IPS DF 6.9 (cell line): ENCODE results near the gene PXMP2.
A peak's percentile ranks its signal among the peaks of the same experiment; 100 is the strongest.

Experiments
- DNase-seq: peaks from one replicate; pipeline ENCODE4 v3.0.0-alpha.2; 2013; ENCODE audit warnings: low read depth, low spot score
- H3K27ac ChIP-seq: one replicate; pipeline ENCODE4 v1.5.1; 2013; ENCODE audit warnings: low read length, control low read depth
- H3K27me3 ChIP-seq: 2 replicates; pipeline ENCODE4 v1.6.1; 2013; ENCODE audit warnings: mild to moderate bottlenecking, low read length; ENCODE audit not compliant: control insufficient read depth, insufficient read depth
- H3K36me3 ChIP-seq: 2 replicates; pipeline ENCODE4 v1.6.1; 2013; ENCODE audit warnings: low read length; ENCODE audit not compliant: control insufficient read depth, insufficient read depth
- H3K4me1 ChIP-seq: 2 replicates; pipeline ENCODE4 v1.6.1; 2013; ENCODE audit warnings: low read length; ENCODE audit not compliant: control insufficient read depth, insufficient read depth
- H3K4me3 ChIP-seq: 2 replicates; pipeline ENCODE4 v1.5.1; 2013; ENCODE audit warnings: mild to moderate bottlenecking, low read length
- H3K9me3 ChIP-seq: 2 replicates; pipeline ENCODE4 v1.6.1; 2013; ENCODE audit warnings: low read length, inconsistent platforms; ENCODE audit not compliant: control insufficient read depth, insufficient read depth
- WGBS: extraction: QIAGEN DNeasy Blood & Tissue Kit; methylation state at CpG from one replicate; pipeline ENCODE4 v1.1.7; 2013; ENCODE audit warnings: mixed read lengths, missing lambda C conversion rate; ENCODE audit not compliant: insufficient read length, insufficient coverage; 5-methylcytosine and 5-hydroxymethylcytosine counted together

PXMP2 gene

DNA sequence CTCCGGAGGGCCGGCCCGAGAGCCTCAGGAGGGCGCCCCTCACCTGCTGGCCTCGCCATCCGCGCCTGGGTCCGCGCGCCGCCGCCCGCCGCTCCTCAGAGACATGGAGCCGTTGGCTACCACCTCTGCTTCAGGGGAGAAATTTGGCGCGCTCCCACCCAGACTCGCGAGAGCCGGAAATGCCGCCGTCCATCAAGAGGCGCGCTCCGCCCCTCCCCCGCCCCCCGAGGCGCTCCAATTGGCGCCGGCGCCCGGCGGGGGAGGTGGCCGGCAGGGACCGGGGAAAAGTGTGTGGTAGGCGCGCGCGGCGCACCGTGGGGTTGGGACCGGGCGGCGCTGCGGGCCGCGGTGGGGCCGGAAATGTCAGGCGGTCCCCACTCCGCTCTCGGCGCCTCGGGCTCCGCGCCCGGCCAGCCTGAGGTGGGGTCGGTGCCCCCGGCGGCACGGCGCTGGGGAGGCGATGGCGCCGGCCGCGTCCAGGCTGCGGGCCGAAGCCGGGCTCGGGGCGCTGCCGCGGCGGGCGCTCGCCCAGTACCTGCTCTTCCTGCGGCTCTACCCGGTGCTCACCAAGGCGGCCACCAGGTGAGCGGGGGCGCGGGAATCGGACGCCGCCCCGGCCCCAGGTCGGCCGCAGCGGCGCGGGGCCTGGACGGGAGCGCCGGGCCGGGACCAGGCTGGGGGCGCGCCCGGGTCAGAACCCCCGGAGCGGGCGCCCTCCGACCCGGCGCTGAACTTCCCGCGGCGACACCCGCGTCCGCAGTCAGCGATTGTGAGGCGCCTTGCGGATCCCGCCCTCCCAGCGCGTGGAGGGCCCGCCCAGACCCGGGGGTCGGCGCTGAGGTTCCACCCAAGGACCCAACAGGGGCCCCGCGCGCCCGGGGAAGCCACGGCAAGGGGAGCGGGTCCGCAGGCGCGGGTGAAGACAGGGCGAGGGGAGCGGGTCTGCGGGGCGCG, at the start of gene PXMP2, which contains the start of gene POLE:
Gene PXMP2, plus strand, starts transcription at position 377 of the 954 bp plus-strand sequence. Its CDS starts 84 bp downstream, at position 461.
Gene POLE, minus strand, starts transcription at position 132 of the 954 bp plus-strand sequence. Its CDS starts 27 bp downstream, at position 105.
- Histone ChIP-seq H3K9me3 (no peaks in the 10 kb centered on the region), H3K4me3 (peak within 1 kb of the TSS; percentile 96), H3K27me3 (peaks cover 4% of the 10 kb centered on the region; the same call in 1 of the 2 replicates), H3K36me3 (no peaks in the 10 kb centered on the region), H3K4me1 (0 out of 2 replicates have a peak, but pooled peaks cover 1% of the 10 kb centered on the region), H3K27ac (no peak within 1 kb of the TSS)
- peak; percentile 71 for DNase-seq
- no CpG with 5 or more reads among the region's 134 CpGs for WGBS

DNA sequence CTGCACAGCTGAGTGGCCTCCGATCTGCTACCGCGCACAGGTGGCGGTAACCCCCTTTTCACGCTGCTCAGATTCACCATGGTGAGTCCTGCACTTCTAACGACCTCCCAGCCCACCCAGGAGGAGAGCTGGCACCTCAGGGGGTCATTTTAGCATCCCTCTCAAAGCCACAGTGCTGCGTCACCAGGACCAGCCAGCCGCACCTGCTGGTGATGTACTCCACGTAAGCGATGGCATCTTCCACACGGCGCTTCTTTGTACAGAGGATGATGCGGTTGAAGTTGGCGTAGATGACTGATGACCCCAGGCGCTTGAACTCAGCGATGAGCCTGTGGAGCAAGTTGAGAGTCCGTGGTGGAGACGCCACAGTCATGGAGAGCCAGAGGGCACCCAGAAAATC, 49.6 kb upstream of the PXMP2 start:
- Histone ChIP-seq H3K9me3 (no peaks in the 10 kb centered on the region), H3K4me3 (no peak overlapping the region), H3K36me3 (peaks cover 59% of the 10 kb centered on the region), H3K27ac (no peak overlapping the region), H3K27me3 (no peaks in the 10 kb centered on the region), H3K4me1 (no peaks in the 10 kb centered on the region)
- no CpG with 5 or more reads among the region's 18 CpGs for WGBS
- no peak for DNase-seq

DNA sequence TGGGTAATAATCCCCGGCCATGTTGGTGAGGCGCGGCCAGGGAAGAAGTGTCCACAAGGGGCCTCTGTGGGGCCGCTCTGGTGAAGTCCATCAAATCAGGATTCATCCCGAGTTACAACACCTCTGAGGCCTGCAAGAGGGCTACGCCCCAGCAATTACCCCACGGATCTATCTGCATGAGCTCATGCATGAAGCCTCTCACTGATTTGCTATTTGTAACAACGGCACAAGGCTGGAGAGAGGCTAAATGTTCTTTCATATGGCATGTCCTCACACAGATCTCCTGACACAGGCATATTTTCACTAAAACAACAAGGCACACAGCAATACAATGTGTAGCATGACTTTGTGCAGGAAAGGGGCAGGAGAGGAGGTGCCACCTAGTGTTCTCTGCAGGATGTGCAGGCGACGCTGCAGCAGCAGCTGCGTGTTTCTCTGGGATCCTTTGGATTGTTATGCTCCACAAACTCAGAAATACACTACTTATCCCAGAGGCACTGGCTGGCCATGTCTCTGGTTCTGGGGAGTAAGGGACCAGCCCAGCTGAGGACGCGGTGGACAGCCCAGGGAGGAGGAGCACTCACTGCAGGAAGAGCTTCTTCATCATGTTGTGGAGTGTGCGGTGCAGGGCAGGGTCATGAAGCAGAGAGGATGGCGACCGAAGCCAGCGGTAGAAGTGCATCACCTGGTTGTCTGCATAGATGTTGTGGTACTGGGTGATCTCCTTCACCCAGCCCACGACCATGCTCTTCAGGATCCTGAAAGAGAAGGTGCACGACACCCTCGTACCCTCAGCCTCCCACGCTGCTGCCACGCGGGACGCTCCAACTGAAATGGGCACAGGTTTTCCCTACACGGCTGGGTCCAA, 48.6 kb upstream of the PXMP2 start:
- Histone ChIP-seq H3K4me3 (no peak overlapping the region), H3K4me1 (no peaks in the 10 kb centered on the region), H3K27ac (no peak overlapping the region), H3K27me3 (no peaks in the 10 kb centered on the region), H3K9me3 (no peaks in the 10 kb centered on the region), H3K36me3 (peaks cover 64% of the 10 kb centered on the region)
- DNase-seq = no peak
- no CpG with 5 or more reads among the region's 25 CpGs for WGBS

DNA sequence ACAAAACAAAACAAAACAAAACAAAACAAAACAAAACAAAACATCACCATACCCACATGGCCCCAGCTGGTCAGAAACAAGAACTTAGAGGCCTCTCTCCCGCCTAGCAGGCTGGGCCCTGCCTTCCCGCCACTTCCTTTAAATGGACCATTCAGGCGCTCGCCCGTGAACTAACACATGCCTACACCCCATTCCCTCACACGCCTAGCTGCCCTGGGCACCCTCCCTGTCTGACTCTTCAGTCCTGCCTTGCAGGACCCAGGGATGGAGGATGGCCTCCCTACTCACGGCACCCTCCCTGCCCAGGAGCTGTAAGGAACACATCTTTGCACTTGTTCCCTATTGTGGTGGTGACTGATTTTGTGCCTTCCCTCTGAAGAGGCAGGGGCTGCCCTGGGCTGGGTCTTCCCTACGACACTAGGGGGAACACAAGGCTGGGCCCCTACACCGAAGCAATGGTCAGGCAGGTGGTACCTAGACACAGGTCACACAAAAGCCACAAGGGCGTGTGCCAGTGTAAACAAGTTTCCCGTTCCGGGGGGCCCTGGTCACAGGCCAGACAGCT, 47.3 kb upstream of the PXMP2 start:
- DNase-seq = no peak
- peaks cover 57% of the 10 kb centered on the region for H3K36me3 ChIP-seq
- no peaks in the 10 kb centered on the region for H3K27me3 ChIP-seq
- H3K4me1 ChIP-seq = no peaks in the 10 kb centered on the region
- H3K9me3 ChIP-seq = no peaks in the 10 kb centered on the region
- H3K4me3 ChIP-seq = no peak overlapping the region
- H3K27ac ChIP-seq = no peak overlapping the region
- no CpG with 5 or more reads among the region's 12 CpGs for WGBS

DNA sequence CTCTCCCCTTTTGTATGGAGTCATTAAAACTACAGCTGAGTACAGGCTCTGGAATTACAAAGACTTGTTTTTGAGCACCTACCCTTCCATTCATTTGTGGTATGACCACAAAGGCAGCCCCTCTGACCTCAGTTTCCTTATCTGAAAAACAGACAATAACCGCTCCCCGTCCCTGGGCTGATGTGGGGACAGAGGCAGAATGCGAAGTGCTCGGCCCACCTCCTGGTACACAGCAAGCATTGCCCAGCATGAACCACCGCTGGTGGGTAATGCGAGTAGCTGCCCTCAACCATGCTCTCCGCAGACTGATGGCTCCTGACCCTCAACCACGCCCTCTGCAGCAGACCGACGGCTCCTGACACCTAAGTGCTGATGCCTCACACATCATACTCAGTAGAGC, 46.5 kb upstream of the PXMP2 start:
- H3K36me3 ChIP-seq = peaks cover 49% of the 10 kb centered on the region
- no peak overlapping the region for H3K4me3 ChIP-seq
- H3K4me1 ChIP-seq = no peaks in the 10 kb centered on the region
- no CpG with 5 or more reads among the region's 10 CpGs for WGBS
- H3K27ac ChIP-seq = no peak overlapping the region
- no peaks in the 10 kb centered on the region for H3K27me3 ChIP-seq
- H3K9me3 ChIP-seq = no peaks in the 10 kb centered on the region
- DNase-seq = no peak

DNA sequence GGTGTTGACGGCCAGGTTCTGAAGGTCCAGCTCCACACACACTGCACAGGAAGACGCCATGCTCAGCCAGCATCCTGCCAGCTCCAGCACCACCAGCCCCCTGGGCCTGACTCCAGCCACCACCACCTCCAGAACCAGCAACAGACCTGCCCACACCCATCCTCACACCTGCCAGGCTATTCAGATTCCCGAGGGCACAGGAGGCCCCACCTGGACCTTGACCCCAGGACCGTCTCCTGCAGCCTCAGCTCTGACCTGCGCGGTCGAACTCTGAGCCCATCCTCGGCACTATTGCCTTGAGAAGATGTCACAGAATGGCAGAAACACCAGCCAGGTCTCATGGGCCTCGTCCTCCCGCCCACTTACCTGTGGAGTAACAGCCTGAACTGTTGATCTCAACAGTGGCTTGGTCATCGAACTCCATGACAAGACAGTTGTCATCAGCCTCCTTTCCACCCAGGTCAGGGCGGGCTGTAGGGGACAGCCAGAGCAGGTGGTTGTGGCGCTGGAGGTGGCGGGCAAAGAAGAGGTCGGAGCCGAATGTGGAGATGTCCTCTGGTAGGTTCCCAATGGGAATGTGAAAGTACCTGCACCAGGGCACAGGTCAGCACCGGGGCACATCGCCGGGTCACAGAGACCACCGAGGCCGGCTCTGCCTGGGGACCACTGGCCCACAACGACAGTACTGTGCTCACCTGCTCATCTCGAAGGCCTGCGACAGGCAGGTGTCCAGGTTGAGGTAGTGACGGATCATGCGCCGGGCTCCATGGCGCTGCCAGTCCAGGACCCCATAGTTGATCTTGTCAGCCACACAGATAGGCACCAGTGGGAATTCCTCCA, 45.4 kb upstream of the PXMP2 start:
- Histone ChIP-seq H3K27me3 (no peaks in the 10 kb centered on the region), H3K36me3 (peaks cover 46% of the 10 kb centered on the region), H3K4me3 (no peak overlapping the region), H3K4me1 (no peaks in the 10 kb centered on the region), H3K27ac (no peak overlapping the region), H3K9me3 (no peaks in the 10 kb centered on the region)
- no CpG with 5 or more reads among the region's 28 CpGs for WGBS
- DNase-seq = no peak

DNA sequence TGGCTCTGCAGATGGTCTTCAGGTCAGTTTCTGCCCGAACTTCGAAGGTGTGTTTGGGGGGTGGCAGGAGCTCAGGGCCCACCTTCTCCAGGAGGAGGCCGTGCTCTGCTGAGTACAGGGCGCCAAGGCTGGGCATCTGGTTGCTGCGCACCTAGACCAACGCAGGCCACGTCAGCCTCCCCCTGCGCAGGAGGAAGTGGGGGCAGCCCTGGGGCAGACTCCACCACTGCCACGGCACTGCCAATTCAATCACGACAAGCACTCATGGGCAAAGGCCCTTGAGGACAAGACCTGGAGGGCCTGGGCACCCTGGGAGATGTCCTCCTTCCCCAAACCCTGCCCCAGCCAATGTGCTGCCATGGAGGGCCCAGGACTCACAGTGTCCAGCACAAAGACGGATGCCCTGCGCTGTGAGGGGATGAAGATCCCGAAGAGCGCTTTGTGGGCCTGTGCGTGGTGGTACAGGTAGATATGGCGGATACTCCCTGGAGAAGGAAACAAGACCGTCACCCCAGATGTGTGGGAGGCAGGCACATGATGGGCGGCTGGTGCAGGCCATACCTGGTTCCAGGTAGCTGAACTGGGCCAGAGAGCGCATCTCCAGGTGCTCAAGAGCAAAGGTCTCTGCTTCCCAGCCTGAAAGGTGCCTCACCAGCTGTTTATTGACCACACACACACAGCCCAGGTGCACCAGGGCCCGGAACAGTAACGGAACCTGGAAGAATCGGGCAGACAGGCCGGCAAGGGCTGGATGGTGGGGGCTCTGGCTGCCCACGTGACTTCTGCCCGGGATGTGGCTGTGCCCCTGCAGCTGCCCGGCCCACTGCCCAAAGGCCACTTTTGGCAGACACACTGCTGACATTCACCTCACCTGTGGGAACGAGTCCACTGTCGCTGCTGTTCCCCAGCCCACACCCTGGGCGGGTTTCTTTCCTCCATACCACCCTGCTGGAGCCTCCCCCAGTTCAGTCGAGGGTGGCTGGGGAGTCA, 44.2 kb upstream of the PXMP2 start:
- peaks cover 47% of the 10 kb centered on the region for H3K36me3 ChIP-seq
- no CpG with 5 or more reads among the region's 30 CpGs for WGBS

DNA sequence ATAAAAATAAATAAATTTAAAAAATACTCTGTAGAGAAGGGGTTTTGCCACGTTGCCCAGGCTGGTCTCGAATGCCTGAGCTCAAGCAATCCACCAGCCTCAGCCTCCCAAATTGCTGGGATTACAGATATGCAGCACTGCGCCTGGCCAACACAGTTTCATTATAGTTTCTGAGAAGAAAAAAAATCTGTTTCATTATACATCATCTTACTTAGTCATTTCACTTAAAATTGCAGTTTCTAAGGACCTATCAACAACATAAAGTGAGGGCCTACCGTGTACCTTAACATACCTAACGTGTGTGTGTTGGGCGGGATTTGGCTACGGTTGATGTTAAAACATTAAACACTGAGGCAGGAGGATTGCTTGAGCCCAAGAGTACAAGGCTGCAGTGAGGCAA, 40.5 kb upstream of the PXMP2 start:
- DNase-seq = no peak
- no peaks in the 10 kb centered on the region for H3K27me3 ChIP-seq
- H3K4me3 ChIP-seq = no peak overlapping the region
- no CpG with 5 or more reads among the region's 7 CpGs for WGBS
- no peaks in the 10 kb centered on the region for H3K4me1 ChIP-seq
- no peaks in the 10 kb centered on the region for H3K9me3 ChIP-seq
- peaks cover 43% of the 10 kb centered on the region for H3K36me3 ChIP-seq
- no peak overlapping the region for H3K27ac ChIP-seq

More for the DNA sequence above, 44.2 kb upstream of the PXMP2 start:
- no peak for DNase-seq
- Histone ChIP-seq H3K9me3 (no peaks in the 10 kb centered on the region), H3K27ac (no peak overlapping the region), H3K27me3 (no peaks in the 10 kb centered on the region), H3K4me1 (no peaks in the 10 kb centered on the region), H3K4me3 (no peak overlapping the region)

DNA sequence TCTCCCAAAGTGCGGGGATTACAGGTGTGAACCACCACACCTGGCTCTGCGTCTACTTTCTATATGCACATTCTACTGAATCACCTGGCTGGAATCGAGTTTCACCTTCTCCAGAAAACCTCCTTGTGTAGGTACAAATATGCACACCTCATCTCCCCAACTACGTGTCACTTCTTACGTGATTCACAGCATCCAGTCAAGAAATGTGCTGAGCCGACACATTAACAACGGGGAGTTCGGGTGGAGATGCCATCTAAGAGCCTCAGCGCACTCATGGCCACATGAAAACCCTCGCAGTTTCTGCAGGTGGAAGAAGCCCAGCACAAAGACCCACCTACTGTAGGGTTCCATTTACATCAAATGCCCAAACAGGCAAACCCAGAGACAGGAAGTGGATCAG, 39.5 kb upstream of the PXMP2 start:
- WGBS = no CpG with 5 or more reads among the region's 10 CpGs
- H3K4me3 ChIP-seq = no peak overlapping the region
- no peaks in the 10 kb centered on the region for H3K4me1 ChIP-seq
- H3K27ac ChIP-seq = no peak overlapping the region
- no peak for DNase-seq
- H3K36me3 ChIP-seq = peaks cover 37% of the 10 kb centered on the region
- no peaks in the 10 kb centered on the region for H3K9me3 ChIP-seq
- H3K27me3 ChIP-seq = no peaks in the 10 kb centered on the region
